GM19023 (cell line): ENCODE data around the gene ATMIN.

Experiments
- ATAC-seq: cut with Tn5 transposase; IDR thresholded peaks from one replicate; pipeline ENCODE4 v1.9.1; 2021; ENCODE audit warnings: mild to moderate bottlenecking, moderate library complexity; ENCODE audit not compliant: unreplicated experiment

ATMIN gene

GRCh38 chr16:81005610-81006161, 30.0 kb upstream of the ATMIN start:
- ATAC-seq, result no peak

GRCh38 chr16:81006211-81006812, 29.3 kb upstream of the ATMIN start:
- peak; percentile 33 for ATAC-seq

GRCh38 chr16:81006813-81007695, 28.6 kb upstream of the ATMIN start, which contains the start of the genes CENPN and CMC2:
Gene CENPN (plus strand): TSS chr16:81007214. CDS start chr16:81011940, 4,726 bp downstream.
Gene CMC2 (minus strand): TSS chr16:81006885. CDS start chr16:80997394, 9,491 bp downstream.
- ATAC-seq, result peak; percentile 88

- ATAC-seq, result no peak
These were observed 27.2 kb upstream of the ATMIN start for GRCh38 chr16:81008505-81008789.

- ATAC-seq, result no peak
These were observed 22.7 kb upstream of the ATMIN start for GRCh38 chr16:81012974-81013373.

GRCh38 chr16:81014672-81015071, 21.0 kb upstream of the ATMIN start:
- ATAC-seq, result no peak

- ATAC-seq, result no peak
These were observed 17.1 kb upstream of the ATMIN start for GRCh38 chr16:81018496-81018895.

- ATAC-seq, result no peak
These were observed 9.2 kb upstream of the ATMIN start for GRCh38 chr16:81026429-81026828.

GRCh38 chr16:81029930-81030604, 5.6 kb upstream of the ATMIN start:
- no peak for ATAC-seq

- peak; percentile 55 for ATAC-seq
These were observed 521 bp downstream of the ATMIN start for GRCh38 chr16:81035975-81036750.

GRCh38 chr16:81036751-81037350, 1.2 kb downstream of the ATMIN start:
- ATAC-seq, result no peak

GRCh38 chr16:81040131-81040530, 4.5 kb downstream of the ATMIN start:
- no peak for ATAC-seq

- no peak for ATAC-seq
These were observed 5.2 kb downstream of the ATMIN start for GRCh38 chr16:81040842-81041241.

- ATAC-seq, result no peak
These were observed 6.1 kb downstream of the ATMIN start for GRCh38 chr16:81041696-81042095.

- no peak for ATAC-seq
These were observed 7.2 kb downstream of the ATMIN start for GRCh38 chr16:81042821-81043220.

- no peak for ATAC-seq
These were observed 18.1 kb downstream of the ATMIN start for GRCh38 chr16:81053761-81054160.

GRCh38 chr16:81060576-81061306, 25.1 kb downstream of the ATMIN start:
- no peak for ATAC-seq

- no peak for ATAC-seq
These were observed 25.6 kb downstream of the ATMIN start for GRCh38 chr16:81061307-81061640.

GRCh38 chr16:81061871-81062608, 26.4 kb downstream of the ATMIN start:
- ATAC-seq, result no peak
